ENCODE results near the gene PSMD5. TPM values are rescaled to one million over a fixed set of nuclear protein-coding genes. Genes with fewer than 3 reads are reported as not detected.

PSMD5 gene
- total RNA-seq, 6 experiments from 2014 or later, result 56.9 to 63.2 (median 60.1) TPM

DNA sequence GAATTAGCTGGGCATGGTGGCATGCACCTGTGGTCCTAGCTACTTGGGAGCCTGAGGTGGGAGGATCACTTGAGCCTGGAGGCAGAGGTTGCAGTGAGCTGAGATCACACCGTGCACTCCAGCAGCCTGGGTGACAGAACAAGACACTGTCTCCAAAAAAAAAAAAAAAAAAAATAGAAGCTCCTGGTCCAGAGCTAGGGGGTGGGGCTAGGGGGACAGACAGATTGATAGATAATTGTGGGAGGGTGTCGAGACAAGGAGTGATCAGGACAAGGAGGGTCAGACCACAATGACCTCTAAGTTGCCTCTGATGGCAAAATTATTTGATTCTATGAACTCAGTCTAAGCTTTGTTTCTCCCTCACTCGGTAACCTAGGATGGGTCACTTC, 40.9 kb upstream of the PSMD5 start:
- no peak for TF ChIP-seq CTCF (IDR thresholded peaks at IDR 0.05)
- DNase-seq, result no peak
- Mint-ChIP-seq H3K27ac (no peak overlapping the region), H3K27me3 (ENCODE audit: insufficient read depth) (peaks cover 35% of the 10 kb centered on the region), H3K9me3 (no peaks in the 10 kb centered on the region), H3K4me1 (ENCODE audit: low read depth) (peaks cover 15% of the 10 kb centered on the region), H3K36me3 (ENCODE audit: low read depth) (no peaks in the 10 kb centered on the region), H3K4me3 (no peak overlapping the region)

DNA sequence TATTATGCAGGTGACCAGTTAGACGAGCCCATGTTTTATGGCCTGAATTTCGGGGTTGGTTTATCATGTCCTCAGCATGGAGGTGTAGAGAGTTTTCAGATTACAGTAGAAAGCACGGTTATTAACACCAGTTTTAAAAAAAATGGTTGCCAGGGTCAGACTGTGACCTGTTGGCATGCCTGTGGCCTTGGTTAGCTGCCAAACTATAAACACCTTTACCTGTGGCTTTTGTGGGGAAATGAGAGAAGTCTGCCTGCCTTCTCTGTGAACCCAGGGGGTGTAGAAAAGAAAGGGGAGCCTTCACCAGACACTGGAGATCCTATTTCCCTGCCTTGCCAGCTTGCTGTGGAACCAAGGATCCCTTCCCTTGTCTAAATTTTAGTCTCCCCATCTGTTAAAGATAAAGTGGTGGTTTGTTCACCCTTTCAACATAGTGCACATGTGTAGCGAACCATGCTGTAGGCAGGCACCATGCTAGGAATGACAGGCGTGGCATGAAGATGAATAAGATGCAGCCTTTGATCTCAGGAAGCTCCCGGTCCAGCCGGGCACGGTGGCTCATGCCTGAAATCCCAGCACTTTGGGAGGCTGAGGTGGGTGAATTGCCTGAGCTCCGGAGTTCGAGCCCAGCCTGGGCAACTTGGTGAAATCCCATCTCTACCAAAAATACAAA, 40.3 kb upstream of the PSMD5 start:
- H3K27ac Mint-ChIP-seq, result no peak overlapping the region
- H3K4me1 Mint-ChIP-seq (ENCODE audit: low read depth), result peaks cover 20% of the 10 kb centered on the region
- no peaks in the 10 kb centered on the region for H3K36me3 Mint-ChIP-seq (ENCODE audit: low read depth)
- H3K27me3 Mint-ChIP-seq (ENCODE audit: insufficient read depth), result peaks cover 31% of the 10 kb centered on the region
- no peak for DNase-seq
- H3K9me3 Mint-ChIP-seq, result no peaks in the 10 kb centered on the region
- H3K4me3 Mint-ChIP-seq, result no peak overlapping the region
- no peak for TF ChIP-seq CTCF (IDR thresholded peaks at IDR 0.05)

DNA sequence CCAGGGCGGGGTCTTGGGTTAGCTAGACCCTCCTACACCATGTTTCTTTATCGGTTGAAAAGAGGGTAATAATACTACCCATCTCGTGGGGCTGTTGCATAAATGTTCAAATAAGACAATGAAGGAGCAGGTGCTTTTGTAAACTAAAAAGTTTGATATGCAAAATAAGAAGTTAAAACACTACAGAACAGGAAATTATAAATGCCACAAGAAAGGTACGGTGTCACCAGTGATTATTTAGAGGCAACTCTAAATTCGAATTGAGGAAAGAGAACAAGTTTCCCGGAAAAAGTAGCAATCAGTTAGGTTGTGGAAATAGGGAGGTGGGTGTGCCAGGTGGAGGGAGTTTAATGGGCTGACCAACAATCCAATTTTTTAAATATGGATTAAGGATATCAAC, 36.7 kb upstream of the PSMD5 start:
- Mint-ChIP-seq H3K4me3 (no peak overlapping the region), H3K36me3 (ENCODE audit: low read depth) (peaks cover 10% of the 10 kb centered on the region; the same call in 1 of the 2 replicates), H3K27ac (no peak overlapping the region), H3K9me3 (no peaks in the 10 kb centered on the region), H3K27me3 (ENCODE audit: insufficient read depth) (peaks cover 17% of the 10 kb centered on the region), H3K4me1 (ENCODE audit: low read depth) (peaks cover 30% of the 10 kb centered on the region)
- no peak for TF ChIP-seq CTCF (IDR thresholded peaks at IDR 0.05)
- no peak for DNase-seq

GRCh38 chr9:120878188-120879130, 35.7 kb upstream of the PSMD5 start:
- DNase-seq, result no peak
- Mint-ChIP-seq H3K27me3 (ENCODE audit: insufficient read depth) (peaks cover 9% of the 10 kb centered on the region), H3K4me3 (peak overlapping the region; percentile 86), H3K36me3 (ENCODE audit: low read depth) (peaks cover 17% of the 10 kb centered on the region), H3K9me3 (no peaks in the 10 kb centered on the region), H3K27ac (no peak overlapping the region), H3K4me1 (ENCODE audit: low read depth) (peaks cover 39% of the 10 kb centered on the region)
- no peak for TF ChIP-seq CTCF (IDR thresholded peaks at IDR 0.05)

GRCh38 chr9:120877276-120878034, 34.7 kb upstream of the PSMD5 start:
- DNase-seq, result peak; percentile 15
- H3K27ac Mint-ChIP-seq, result peak overlapping the region; percentile 84
- peak overlapping the region; percentile 86 for H3K4me3 Mint-ChIP-seq
- no peaks in the 10 kb centered on the region for H3K9me3 Mint-ChIP-seq
- H3K36me3 Mint-ChIP-seq (ENCODE audit: low read depth), result peaks cover 19% of the 10 kb centered on the region
- TF ChIP-seq CTCF (IDR thresholded peaks at IDR 0.05), result no peak
- H3K27me3 Mint-ChIP-seq (ENCODE audit: insufficient read depth), result peaks cover 6% of the 10 kb centered on the region
- peaks cover 41% of the 10 kb centered on the region for H3K4me1 Mint-ChIP-seq (ENCODE audit: low read depth)
